NCI-H510A (cell line): ENCODE results near the gene GPRIN1.
"Not testable (repeated sequence)": the region's sequence is repeated elsewhere in the genome, so short reads cannot be mapped to it uniquely, and the experiment has no call there.

Source experiments
- DNase-seq: peaks from one replicate; lab custom pipeline; 2025; lab: John Stamatoyannopoulos, UW

GPRIN1 gene

GRCh38 chr5:176597417-176598389, 12.3 kb downstream of the GPRIN1 start:
- no peak for DNase-seq

GRCh38 chr5:176596689-176597416, 13.1 kb downstream of the GPRIN1 start:
- DNase-seq, result no peak

GRCh38 chr5:176596069-176596644, 13.8 kb downstream of the GPRIN1 start:
- DNase-seq, result no peak

- DNase-seq, result no peak
Observed at GRCh38 chr5:176595386-176595943, 14.5 kb downstream of the GPRIN1 start.

- no peak for DNase-seq
Observed at GRCh38 chr5:176594554-176594953, 15.4 kb downstream of the GPRIN1 start.

- no peak for DNase-seq
Observed at GRCh38 chr5:176593273-176593869, 16.6 kb downstream of the GPRIN1 start.

GRCh38 chr5:176592573-176592972, 17.4 kb downstream of the GPRIN1 start:
- no peak for DNase-seq

- not testable (repeated sequence) for DNase-seq
Observed at GRCh38 chr5:176591667-176592066, 18.3 kb downstream of the GPRIN1 start.

GRCh38 chr5:176590035-176590717, 19.8 kb downstream of the GPRIN1 start:
- peak; percentile 86 for DNase-seq

- no peak for DNase-seq
Observed at GRCh38 chr5:176589039-176589769, 20.8 kb downstream of the GPRIN1 start.

GRCh38 chr5:176588297-176588696, 21.7 kb downstream of the GPRIN1 start:
- no peak for DNase-seq

GRCh38 chr5:176587398-176587797, 22.6 kb downstream of the GPRIN1 start:
- DNase-seq, result no peak

- no peak for DNase-seq
Observed at GRCh38 chr5:176583076-176583475, 26.9 kb downstream of the GPRIN1 start.

- DNase-seq, result no peak
Observed at GRCh38 chr5:176581361-176581760, 28.6 kb downstream of the GPRIN1 start.

- no peak for DNase-seq
Observed at GRCh38 chr5:176579323-176579722, 30.6 kb downstream of the GPRIN1 start.

- peak; percentile 61 for DNase-seq
Observed at GRCh38 chr5:176578391-176578808, 31.6 kb downstream of the GPRIN1 start.

- DNase-seq, result no peak
Observed at GRCh38 chr5:176577312-176578176, 32.4 kb downstream of the GPRIN1 start.

GRCh38 chr5:176575488-176576422, 34.2 kb downstream of the GPRIN1 start:
- DNase-seq, result no peak
